Activated CD4-positive, alpha-beta T cell treated with anti-CD3 and anti-CD28 coated beads, Interleukin-10, Interleukin-2, amounts not matched to agents 100 ng/mL and 50 ng/mL, durations not matched to agents 16 hours and 8 hours (primary cell): ENCODE data around the gene SLC35F5.
"Not testable (repeated sequence)": the region's sequence is repeated elsewhere in the genome, so short reads cannot be mapped to it uniquely, and the experiment has no call there.

Experiments used
- DNase-seq: peaks from one replicate; pipeline ENCODE4 v3.0.0-alpha.2; 2020

The SLC35F5 gene

GRCh38 chr2:113694438-113694837 lies 62.0 kb downstream of the SLC35F5 start:
- DNase-seq = no peak

GRCh38 chr2:113692698-113693428 lies 63.6 kb downstream of the SLC35F5 start:
- peak; percentile 89 for DNase-seq

DNA sequence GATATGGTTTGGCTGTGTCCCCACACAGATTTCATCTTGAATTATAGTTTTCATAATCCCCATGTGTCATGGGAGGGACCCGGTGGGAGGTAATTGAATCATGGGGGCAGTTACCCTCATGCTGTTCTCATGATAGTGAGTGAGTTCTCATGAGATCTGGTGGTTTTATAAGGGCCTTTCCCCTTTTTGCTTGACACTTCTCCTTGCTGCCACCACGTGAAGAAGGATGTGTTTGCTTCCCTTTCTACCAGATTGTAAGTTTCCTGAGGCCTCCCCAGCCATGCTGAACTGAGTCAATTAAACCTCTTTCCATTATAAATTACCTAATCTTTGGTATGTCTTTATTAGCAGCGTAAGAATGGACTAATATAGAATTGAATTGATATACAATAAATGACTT lies 65.6 kb downstream of the SLC35F5 start:
- not testable (repeated sequence) for DNase-seq

- no peak for DNase-seq
Observed at GRCh38 chr2:113686537-113686936, 69.9 kb downstream of the SLC35F5 start.

DNA sequence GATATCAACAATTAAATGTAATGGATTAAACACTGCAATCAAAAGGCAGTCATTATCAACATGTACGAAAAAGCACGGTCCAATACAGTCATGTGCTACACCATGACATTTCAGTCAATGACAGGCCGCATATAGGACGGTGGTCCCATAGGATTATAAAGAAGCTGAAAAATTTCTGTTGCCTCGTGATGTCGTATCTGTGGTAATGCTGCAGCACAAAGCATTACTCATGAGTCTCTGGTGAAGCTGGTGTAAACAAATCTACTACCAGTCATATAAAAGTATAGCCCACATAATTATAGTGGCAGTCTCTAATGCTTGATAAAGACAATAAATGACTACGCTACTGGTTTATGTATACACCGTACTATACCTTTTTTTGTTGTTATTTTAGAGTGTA lies 71.0 kb downstream of the SLC35F5 start:
- no peak for DNase-seq

GRCh38 chr2:113679457-113679856 lies 77.0 kb downstream of the SLC35F5 start:
- no peak for DNase-seq

GRCh38 chr2:113677330-113677729 lies 79.1 kb downstream of the SLC35F5 start:
- DNase-seq = no peak

DNA sequence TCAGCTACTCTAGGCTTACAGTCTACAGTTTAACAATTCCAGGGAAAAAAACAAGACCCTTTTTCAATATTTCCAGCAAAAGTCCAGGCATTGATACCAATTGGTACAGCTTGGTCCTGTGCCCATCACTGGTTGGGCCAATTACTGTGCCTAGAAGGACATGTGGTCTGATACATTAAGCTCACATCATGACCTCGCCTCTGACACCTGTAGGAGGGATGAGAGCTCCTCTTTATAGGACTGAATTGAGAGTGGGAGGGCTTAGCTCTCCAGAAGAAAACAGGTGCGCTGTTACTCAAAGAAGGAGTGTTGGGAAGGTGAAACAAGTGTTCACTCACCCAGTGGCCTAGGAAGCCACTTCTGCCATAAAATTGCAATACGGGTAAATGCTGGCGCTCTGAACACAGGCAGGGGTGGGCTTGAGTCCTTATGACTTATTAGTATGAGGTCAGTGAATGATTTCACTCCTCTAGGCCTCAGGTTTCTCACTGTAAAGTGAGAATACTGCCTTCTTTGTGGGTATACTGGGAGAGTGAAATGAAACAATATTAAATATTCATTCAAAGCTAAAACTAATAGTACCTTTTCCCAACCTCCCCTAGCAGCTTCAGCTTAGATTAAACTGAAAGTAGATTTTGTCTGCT lies 79.7 kb downstream of the SLC35F5 start:
- no peak for DNase-seq

GRCh38 chr2:113675875-113676274 lies 80.6 kb downstream of the SLC35F5 start:
- no peak for DNase-seq

- DNase-seq = no peak
Observed at GRCh38 chr2:113672326-113672932, 84.0 kb downstream of the SLC35F5 start.

GRCh38 chr2:113669013-113669412 lies 87.4 kb downstream of the SLC35F5 start:
- not testable (repeated sequence) for DNase-seq

DNA sequence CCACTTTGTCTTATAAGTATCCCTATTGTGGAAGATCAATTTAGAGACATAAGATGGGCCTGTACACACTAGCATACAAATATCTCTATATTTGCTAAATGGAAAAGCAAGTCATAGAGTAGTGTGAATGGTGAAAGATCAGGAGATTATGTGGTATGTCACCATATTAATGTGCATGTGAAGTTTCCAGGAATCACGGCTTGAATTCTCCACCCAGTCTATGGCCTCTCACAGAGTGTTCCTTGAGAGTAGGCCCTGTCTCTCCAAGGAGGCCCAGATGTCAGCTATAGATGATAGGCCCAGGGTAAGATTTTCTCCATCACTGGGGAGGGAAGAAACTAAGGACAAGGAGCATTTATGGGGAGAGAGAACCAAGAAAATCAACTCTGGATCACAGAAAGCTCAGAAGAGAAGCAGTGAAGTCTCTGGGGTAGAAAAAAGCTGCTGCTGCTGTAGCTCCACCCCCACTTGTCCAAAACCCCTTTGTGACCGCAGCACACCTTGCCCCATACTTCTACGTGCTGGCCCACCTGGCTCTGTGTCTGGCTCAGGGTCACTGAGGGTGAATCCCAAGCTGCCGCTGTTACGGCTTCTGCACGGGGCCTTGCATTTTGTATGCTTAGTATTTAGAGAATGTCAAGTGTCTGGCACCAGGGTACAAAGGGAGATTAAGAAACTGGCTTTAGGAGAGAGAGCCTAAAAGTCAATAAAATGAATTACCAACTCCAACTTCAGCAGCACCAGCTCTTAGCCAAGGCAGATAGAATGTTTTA lies 91.5 kb downstream of the SLC35F5 start:
- not testable (repeated sequence) for DNase-seq

GRCh38 chr2:113663285-113664060 lies 93.0 kb downstream of the SLC35F5 start:
- DNase-seq = not testable (repeated sequence)
